Measurements from ENCODE around the gene ADGRL4.

- TF ChIP-seq POLR2A (IDR thresholded peaks at IDR 0.05; ENCODE audit: low read depth, low read length) (no peak), POLR2AphosphoS5 (IDR thresholded peaks at IDR 0.05; ENCODE audit: low read depth, low read length) (no peak)
Measured at GRCh38 chr1:79037085-79037484, 30.6 kb upstream of the ADGRL4 start.
